H9 (cell line): ENCODE results near the gene SLC25A20. TPM values are rescaled to one million over a fixed set of nuclear protein-coding genes. Genes with fewer than 3 reads are reported as not detected.
A peak's percentile ranks its signal among the peaks of the same experiment; 100 is the strongest.

Source experiments
- DNase-seq: peaks from one replicate; pipeline ENCODE4 v3.0.0-alpha.2; 2017
- H2AFZ ChIP-seq: one replicate; pipeline ENCODE4 v1.6.1; 2013; ENCODE audit warnings: mild to moderate bottlenecking, low read length, control low read depth, moderate library complexity
- H2AK5ac ChIP-seq: 2 replicates; pipeline ENCODE4 v1.6.1; 2013; ENCODE audit warnings: low read length, control low read depth, mixed read lengths; ENCODE audit not compliant: insufficient read length
- H2BK120ac ChIP-seq: one replicate; pipeline ENCODE4 v1.6.1; 2013; ENCODE audit warnings: low read depth, mild to moderate bottlenecking, low read length, control low read depth, inconsistent platforms; ENCODE audit not compliant: poor library complexity, severe bottlenecking
- H2BK12ac ChIP-seq: 2 replicates; pipeline ENCODE4 v1.6.1; 2013; ENCODE audit warnings: low read length, control low read depth, mixed read lengths, low read depth; ENCODE audit not compliant: insufficient read length
- H2BK15ac ChIP-seq: 2 replicates; pipeline ENCODE4 v1.6.1; 2013; ENCODE audit warnings: low read depth, low read length, control low read depth
- H2BK20ac ChIP-seq: one replicate; pipeline ENCODE4 v1.6.1; 2013; ENCODE audit warnings: low read depth, mild to moderate bottlenecking, low read length, control low read depth, inconsistent platforms; ENCODE audit not compliant: poor library complexity, severe bottlenecking
- H2BK5ac ChIP-seq: 2 replicates; pipeline ENCODE4 v1.6.1; 2013; ENCODE audit warnings: low read length, control low read depth, mixed read lengths; ENCODE audit not compliant: insufficient read length
- H3K14ac ChIP-seq: 2 replicates; pipeline ENCODE4 v1.6.1; 2013; ENCODE audit warnings: low read length, control low read depth; ENCODE audit not compliant: insufficient read depth
- H3K18ac ChIP-seq: 2 replicates; pipeline ENCODE4 v1.6.1; 2013; ENCODE audit warnings: low read depth, mild to moderate bottlenecking, mixed read lengths, low read length, control low read depth; ENCODE audit not compliant: insufficient read length
- H3K23ac ChIP-seq: 2 replicates; pipeline ENCODE4 v1.6.1; 2013; ENCODE audit warnings: low read length, control low read depth, mixed read lengths, low read depth; ENCODE audit not compliant: insufficient read length
- H3K23me2 ChIP-seq: 2 replicates; pipeline ENCODE4 v1.6.1; 2013; ENCODE audit warnings: low read depth, mild to moderate bottlenecking, mixed read lengths, low read length, control low read depth; ENCODE audit not compliant: insufficient read length, poor library complexity, severe bottlenecking
- H3K27ac ChIP-seq: 2 replicates; pipeline ENCODE4 v1.5.1; 2013; ENCODE audit warnings: low read length, control low read depth, mixed read lengths, low read depth; ENCODE audit not compliant: insufficient read length
- H3K27me3 ChIP-seq: 2 replicates; pipeline ENCODE4 v1.6.1; 2013; ENCODE audit warnings: low read length, control low read depth, inconsistent platforms; ENCODE audit not compliant: insufficient read depth
- H3K4ac ChIP-seq: 2 replicates; pipeline ENCODE4 v1.6.1; 2013; ENCODE audit warnings: low read depth, mild to moderate bottlenecking, control low read depth, inconsistent platforms, low read length, moderate library complexity
- H3K4me1 ChIP-seq: 2 replicates; pipeline ENCODE4 v1.6.1; 2013; ENCODE audit warnings: low read length, control low read depth, inconsistent platforms; ENCODE audit not compliant: insufficient read depth
- H3K4me2 ChIP-seq: 2 replicates; pipeline ENCODE4 v1.6.1; 2013; ENCODE audit warnings: low read length, control low read depth, mixed read lengths; ENCODE audit not compliant: insufficient read length, insufficient read depth
- H3K56ac ChIP-seq: 2 replicates; pipeline ENCODE4 v1.6.1; 2013; ENCODE audit warnings: low read depth, mild to moderate bottlenecking, mixed read lengths, low read length, control low read depth; ENCODE audit not compliant: insufficient read length
- H3K79me1 ChIP-seq: 2 replicates; pipeline ENCODE4 v1.6.1; 2013; ENCODE audit warnings: low read depth, mild to moderate bottlenecking, moderate library complexity, low read length, control low read depth, inconsistent platforms; ENCODE audit not compliant: insufficient read depth, poor library complexity, severe bottlenecking
- H3K79me2 ChIP-seq: 2 replicates; pipeline ENCODE4 v1.6.1; 2013; ENCODE audit warnings: low read length, control low read depth, inconsistent platforms; ENCODE audit not compliant: insufficient read depth
- H3K9ac ChIP-seq: 2 replicates; pipeline ENCODE4 v1.6.1; 2013; ENCODE audit warnings: low read length, control low read depth, mixed read lengths; ENCODE audit not compliant: insufficient read length; ENCODE audit errors: extremely low read depth
- H3K9me3 ChIP-seq: one replicate; pipeline ENCODE4 v1.6.1; 2013; ENCODE audit warnings: low read depth, low read length, inconsistent platforms; ENCODE audit not compliant: control insufficient read depth
- H3T11ph ChIP-seq: one replicate; pipeline ENCODE4 v1.6.1; 2013; ENCODE audit warnings: mild to moderate bottlenecking, low read length, control low read depth, inconsistent platforms
- H4K20me1 ChIP-seq: one replicate; pipeline ENCODE4 v1.6.1; 2013; ENCODE audit not compliant: control insufficient read depth, insufficient read length, insufficient read depth
- H4K5ac ChIP-seq: 2 replicates; pipeline ENCODE4 v1.6.1; 2013; ENCODE audit warnings: low read depth, mild to moderate bottlenecking, mixed read lengths, low read length, control low read depth; ENCODE audit not compliant: insufficient read length
- H4K8ac ChIP-seq: replicated peaks from 2 replicates; pipeline ENCODE4 v1.6.1; 2013; ENCODE audit warnings: low read length, control low read depth, mixed read lengths, low read depth; ENCODE audit not compliant: insufficient read length
- H4K91ac ChIP-seq: 2 replicates; pipeline ENCODE4 v1.6.1; 2013; ENCODE audit warnings: low read depth, mild to moderate bottlenecking, moderate library complexity, mixed read lengths, low read length, control low read depth; ENCODE audit not compliant: insufficient read length
- H3K27ac Mint-ChIP-seq, 3 experiments: 2 replicates in 2 of 3; 3 replicates in 1 of 3; pipeline ENCODE4 v1.8.0; 2020 to 2021; ENCODE audit warnings: mixed read lengths in 3 of 3, mild to moderate bottlenecking in 1 of 3, moderate library complexity in 1 of 3
- H3K27me3 Mint-ChIP-seq: 2 replicates; pipeline ENCODE4 v1.8.0; 2021; ENCODE audit warnings: low read depth, mild to moderate bottlenecking, moderate library complexity, mixed read lengths
- H3K36me3 Mint-ChIP-seq, 3 experiments: 2 replicates in 2 of 3; 3 replicates in 1 of 3; pipeline ENCODE4 v1.8.0; 2020 to 2021; ENCODE audit warnings: low read depth in 3 of 3, mixed read lengths in 3 of 3; ENCODE audit not compliant: insufficient read depth in 1 of 3
- H3K4me1 Mint-ChIP-seq, 2 experiments: 2 replicates each; pipeline ENCODE4 v1.8.0; 2020; ENCODE audit warnings: mixed read lengths in 2 of 2
- H3K4me3 Mint-ChIP-seq, 2 experiments: 2 replicates in 1 of 2; 3 replicates in 1 of 2; pipeline ENCODE4 v1.8.0; 2020 to 2021; ENCODE audit warnings: mild to moderate bottlenecking in 2 of 2, mixed read lengths in 2 of 2, moderate library complexity in 1 of 2
- H3K9me3 Mint-ChIP-seq, 2 experiments: 2 replicates in 1 of 2; 3 replicates in 1 of 2; pipeline ENCODE4 v1.8.0; 2020; ENCODE audit warnings: mild to moderate bottlenecking in 2 of 2, mixed read lengths in 2 of 2, moderate library complexity in 1 of 2
- CTCF ChIP-seq: fragments of 200-600 bp; sonication (generic); conservative IDR thresholded peaks from 3 replicates; pipeline ENCODE4 v1.8.0; 2021; ENCODE audit warnings: antibody characterized with exemption, mild to moderate bottlenecking
- WGBS: extraction: QIAGEN DNeasy Blood & Tissue Kit; methylation state at CpG from one replicate; pipeline ENCODE4 v1.1.7; 2013; ENCODE audit warnings: missing lambda C conversion rate, low lambda C conversion rate, mixed read lengths; ENCODE audit not compliant: insufficient read length; ENCODE audit errors: extremely low coverage; 5-methylcytosine and 5-hydroxymethylcytosine counted together
- total RNA-seq: library from RNA; stranded (reverse); gene quantifications from 2 replicates; pipeline ENCODE4 v1.2.1, GENCODE V29; 2021

SLC25A20 gene
- total RNA-seq, 1 experiment from 2014 or later = 7.4 TPM

- no peak within 1 kb of the TSS for H3K23ac ChIP-seq
- H3K27me3 ChIP-seq = no peaks in the 10 kb centered on the region
- peaks cover 17% of the 10 kb centered on the region in 2 experiments for H3K4me1 Mint-ChIP-seq
- no peak within 1 kb of the TSS for H4K91ac ChIP-seq
- H3T11ph ChIP-seq = no peak within 1 kb of the TSS
- H3K9me3 ChIP-seq = no peaks in the 10 kb centered on the region
- no peak within 1 kb of the TSS for H3K27ac ChIP-seq
- no peaks in the 10 kb centered on the region; a peak in 1 of 7 replicates for H3K36me3 Mint-ChIP-seq
- no peak within 1 kb of the TSS for H2AK5ac ChIP-seq
- H3K23me2 ChIP-seq = peaks cover 10% of the 10 kb centered on the region
- no peaks in the 10 kb centered on the region for H3K79me2 ChIP-seq
- no peak for TF ChIP-seq CTCF
- H3K56ac ChIP-seq = no peak within 1 kb of the TSS
- peak within 1 kb of the TSS; percentile 0 for H3K9ac ChIP-seq
- H2BK120ac ChIP-seq = no peak within 1 kb of the TSS
- H2BK15ac ChIP-seq = no peak within 1 kb of the TSS
- H2BK5ac ChIP-seq = no peak within 1 kb of the TSS
- no peaks in the 10 kb centered on the region for H3K9me3 Mint-ChIP-seq
- no peaks in the 10 kb centered on the region for H3K4me1 ChIP-seq
- H3K18ac ChIP-seq = no peak within 1 kb of the TSS
- no peak within 1 kb of the TSS for H2BK20ac ChIP-seq
- peak; percentile 89 for DNase-seq
- H3K4me2 ChIP-seq = peak within 1 kb of the TSS; percentile 70
- H4K8ac ChIP-seq = no peak within 1 kb of the TSS
- H2BK12ac ChIP-seq = no peak within 1 kb of the TSS
- peak within 1 kb of the TSS; percentile 78 to 89 for H3K4me3 Mint-ChIP-seq
- H3K27me3 Mint-ChIP-seq = peaks cover 13% of the 10 kb centered on the region
- no peaks in the 10 kb centered on the region for H4K20me1 ChIP-seq
- H3K4ac ChIP-seq = no peak within 1 kb of the TSS
- H2AFZ ChIP-seq = no peak within 1 kb of the TSS
- WGBS = no CpG with 5 or more reads among the region's 81 CpGs
- no peak within 1 kb of the TSS for H4K5ac ChIP-seq
- H3K79me1 ChIP-seq = no peaks in the 10 kb centered on the region
- H3K27ac Mint-ChIP-seq = peak within 1 kb of the TSS in 2 of 3 experiments; percentile 74 to 76; a peak in 3 of 7 replicates
- no peak within 1 kb of the TSS for H3K14ac ChIP-seq
Observed at GRCh38 chr3:48847504-48848423, 50.9 kb downstream of the SLC25A20 start, which contains the start of gene PRKAR2A. Gene PRKAR2A (minus strand): TSS chr3:48847874. CDS start chr3:48847596, 278 bp downstream.
